Measurements from ENCODE around the gene CRIM1. TPM values are rescaled to one million over a fixed set of nuclear protein-coding genes. Genes with fewer than 3 reads are reported as not detected.

CRIM1 gene
- total RNA-seq, 1 experiment from 2014 or later: 24.1 TPM

GRCh38 chr2:36356298-36356989 lies 866 bp downstream of the CRIM1 start (continued):
- 0 out of 2 replicates have a peak, but pooled peaks have one; percentile 43 for TF ChIP-seq USF1 (CRISPR knock-in tag; IDR thresholded peaks at IDR 0.05)
- peak; percentile 38; the same call in 1 of the 2 replicates for TF ChIP-seq ZNF219 (CRISPR knock-in tag; IDR thresholded peaks at IDR 0.05; ENCODE audit: borderline replicate concordance)
- no peak for TF ChIP-seq PRRX2 (CRISPR knock-in tag; IDR thresholded peaks at IDR 0.05)
- TF ChIP-seq GTF2I (CRISPR knock-in tag; conservative IDR thresholded peaks at IDR 0.05): no peak
- TF ChIP-seq SOX15 (CRISPR knock-in tag; IDR thresholded peaks at IDR 0.05): no peak
- TF ChIP-seq ZNF138 (CRISPR knock-in tag; conservative IDR thresholded peaks at IDR 0.05): peak; percentile 23; the same call in 1 of the 2 replicates
- TF ChIP-seq NR2C2 (CRISPR knock-in tag; IDR thresholded peaks at IDR 0.05): no peak
- TF ChIP-seq, protein P1, sequence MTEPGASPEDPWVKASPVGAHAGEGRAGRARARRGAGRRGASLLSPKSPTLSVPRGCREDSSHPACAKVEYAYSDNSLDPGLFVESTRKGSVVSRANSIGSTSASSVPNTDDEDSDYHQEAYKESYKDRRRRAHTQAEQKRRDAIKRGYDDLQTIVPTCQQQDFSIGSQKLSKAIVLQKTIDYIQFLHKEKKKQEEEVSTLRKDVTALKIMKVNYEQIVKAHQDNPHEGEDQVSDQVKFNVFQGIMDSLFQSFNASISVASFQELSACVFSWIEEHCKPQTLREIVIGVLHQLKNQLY (CRISPR knock-in tag; IDR thresholded peaks at IDR 0.05): no peak
- TF ChIP-seq NFATC4 (CRISPR knock-in tag; IDR thresholded peaks at IDR 0.05): no peak
- TF ChIP-seq ETV6 (CRISPR knock-in tag; IDR thresholded peaks at IDR 0.05): peak; percentile 9; the same call in 1 of the 2 replicates
- no peak for TF ChIP-seq FOXP4 (CRISPR knock-in tag; IDR thresholded peaks at IDR 0.05)
- no peak for TF ChIP-seq ELF4 (CRISPR knock-in tag; IDR thresholded peaks at IDR 0.05; ENCODE audit: low read depth)
- TF ChIP-seq, protein P2, sequence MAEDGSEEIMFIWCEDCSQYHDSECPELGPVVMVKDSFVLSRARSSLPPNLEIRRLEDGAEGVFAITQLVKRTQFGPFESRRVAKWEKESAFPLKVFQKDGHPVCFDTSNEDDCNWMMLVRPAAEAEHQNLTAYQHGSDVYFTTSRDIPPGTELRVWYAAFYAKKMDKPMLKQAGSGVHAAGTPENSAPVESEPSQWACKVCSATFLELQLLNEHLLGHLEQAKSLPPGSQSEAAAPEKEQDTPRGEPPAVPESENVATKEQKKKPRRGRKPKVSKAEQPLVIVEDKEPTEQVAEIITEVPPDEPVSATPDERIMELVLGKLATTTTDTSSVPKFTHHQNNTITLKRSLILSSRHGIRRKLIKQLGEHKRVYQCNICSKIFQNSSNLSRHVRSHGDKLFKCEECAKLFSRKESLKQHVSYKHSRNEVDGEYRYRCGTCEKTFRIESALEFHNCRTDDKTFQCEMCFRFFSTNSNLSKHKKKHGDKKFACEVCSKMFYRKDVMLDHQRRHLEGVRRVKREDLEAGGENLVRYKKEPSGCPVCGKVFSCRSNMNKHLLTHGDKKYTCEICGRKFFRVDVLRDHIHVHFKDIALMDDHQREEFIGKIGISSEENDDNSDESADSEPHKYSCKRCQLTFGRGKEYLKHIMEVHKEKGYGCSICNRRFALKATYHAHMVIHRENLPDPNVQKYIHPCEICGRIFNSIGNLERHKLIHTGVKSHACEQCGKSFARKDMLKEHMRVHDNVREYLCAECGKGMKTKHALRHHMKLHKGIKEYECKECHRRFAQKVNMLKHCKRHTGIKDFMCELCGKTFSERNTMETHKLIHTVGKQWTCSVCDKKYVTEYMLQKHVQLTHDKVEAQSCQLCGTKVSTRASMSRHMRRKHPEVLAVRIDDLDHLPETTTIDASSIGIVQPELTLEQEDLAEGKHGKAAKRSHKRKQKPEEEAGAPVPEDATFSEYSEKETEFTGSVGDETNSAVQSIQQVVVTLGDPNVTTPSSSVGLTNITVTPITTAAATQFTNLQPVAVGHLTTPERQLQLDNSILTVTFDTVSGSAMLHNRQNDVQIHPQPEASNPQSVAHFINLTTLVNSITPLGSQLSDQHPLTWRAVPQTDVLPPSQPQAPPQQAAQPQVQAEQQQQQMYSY (CRISPR knock-in tag; IDR thresholded peaks at IDR 0.05): 0 out of 2 replicates have a peak, but pooled peaks have one; percentile 7

DNA sequence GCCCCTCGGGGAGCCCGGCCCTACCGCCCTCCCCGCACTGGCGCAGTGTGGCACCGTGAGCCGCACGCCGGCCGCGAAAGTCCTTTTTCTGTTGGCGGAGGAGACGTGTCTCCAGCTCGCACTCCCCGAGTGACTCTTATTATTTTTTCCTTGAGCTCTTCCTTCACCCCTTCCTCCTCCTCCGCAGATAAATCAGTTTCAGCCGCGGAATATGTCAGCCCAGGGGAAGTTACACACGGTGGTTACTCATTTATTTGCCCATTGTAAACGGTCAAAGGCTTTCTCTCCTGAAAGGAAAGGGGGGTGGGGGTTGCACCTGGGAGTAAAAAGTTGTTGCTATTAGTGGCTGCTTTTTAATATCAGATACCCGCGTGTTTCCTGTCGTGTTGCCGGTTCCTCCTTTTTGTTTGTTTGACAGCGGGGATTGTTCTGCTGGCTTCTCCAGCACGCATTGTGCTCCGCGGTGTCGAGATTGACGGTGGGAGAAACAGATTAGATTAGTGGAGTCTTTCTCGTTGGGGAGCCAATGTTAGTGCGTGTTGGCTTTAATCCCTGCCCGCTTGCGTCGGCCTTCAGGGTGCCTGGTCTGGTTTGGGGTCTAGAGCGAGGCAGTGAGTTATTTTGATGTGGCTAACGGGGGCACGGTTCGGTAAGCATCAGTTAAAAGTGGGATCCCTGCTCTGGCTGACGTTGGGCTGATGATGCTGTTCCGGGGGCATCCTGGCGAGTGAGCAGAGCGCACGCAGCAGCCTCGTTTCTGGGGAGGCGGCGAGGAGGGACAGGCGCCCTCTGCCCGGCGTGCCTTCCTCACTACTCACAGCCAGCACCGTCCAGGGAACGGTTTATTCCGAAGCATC lies 1.6 kb downstream of the CRIM1 start:
- CTCF ChIA-PET: interaction anchor here (0.8 to 7.1 kb wide), 8 partner anchors 9 to 132 kb away, joined by 3 to 62 read pairs (median 4); no protein-coding TSS in a partner anchor
- ATAC-seq (peak; percentile 40), DNase-seq (ENCODE audit: low spot score) (peak; percentile 55)
- H3K27ac Mint-ChIP-seq: peak overlapping the region; percentile 67
- POLR2A ChIA-PET: interaction anchor here (0.9 to 1.1 kb wide), 2 partner anchors 103 to 150 kb away, joined by 3 to 4 read pairs; no protein-coding TSS in a partner anchor
- H3K4me3 Mint-ChIP-seq: peak overlapping the region; percentile 98
- no peaks in the 10 kb centered on the region for H3K9me3 Mint-ChIP-seq
- H3K4me1 Mint-ChIP-seq: peaks cover 74% of the 10 kb centered on the region
- H3K27me3 Mint-ChIP-seq (ENCODE audit: low read depth): peaks cover 19% of the 10 kb centered on the region
- H3K36me3 Mint-ChIP-seq: no peaks in the 10 kb centered on the region
- 0 out of 2 replicates have a peak, but pooled peaks have one; percentile 43 for TF ChIP-seq NFE2L1 (CRISPR knock-in tag; IDR thresholded peaks at IDR 0.05)
- TF ChIP-seq HMGA2 (CRISPR knock-in tag; IDR thresholded peaks at IDR 0.05): no peak
- TF ChIP-seq FOXJ3 (CRISPR knock-in tag; IDR thresholded peaks at IDR 0.05; ENCODE audit: borderline replicate concordance): no peak
- TF ChIP-seq CDX4 (CRISPR knock-in tag; IDR thresholded peaks at IDR 0.05; ENCODE audit: borderline replicate concordance): no peak
- no peak for TF ChIP-seq E2F4 (CRISPR knock-in tag; IDR thresholded peaks at IDR 0.05; ENCODE audit: borderline replicate concordance, low read depth)
- peak; percentile 38; the same call in 1 of the 2 replicates for TF ChIP-seq ZNF138 (CRISPR knock-in tag; conservative IDR thresholded peaks at IDR 0.05)
- TF ChIP-seq, protein P3, sequence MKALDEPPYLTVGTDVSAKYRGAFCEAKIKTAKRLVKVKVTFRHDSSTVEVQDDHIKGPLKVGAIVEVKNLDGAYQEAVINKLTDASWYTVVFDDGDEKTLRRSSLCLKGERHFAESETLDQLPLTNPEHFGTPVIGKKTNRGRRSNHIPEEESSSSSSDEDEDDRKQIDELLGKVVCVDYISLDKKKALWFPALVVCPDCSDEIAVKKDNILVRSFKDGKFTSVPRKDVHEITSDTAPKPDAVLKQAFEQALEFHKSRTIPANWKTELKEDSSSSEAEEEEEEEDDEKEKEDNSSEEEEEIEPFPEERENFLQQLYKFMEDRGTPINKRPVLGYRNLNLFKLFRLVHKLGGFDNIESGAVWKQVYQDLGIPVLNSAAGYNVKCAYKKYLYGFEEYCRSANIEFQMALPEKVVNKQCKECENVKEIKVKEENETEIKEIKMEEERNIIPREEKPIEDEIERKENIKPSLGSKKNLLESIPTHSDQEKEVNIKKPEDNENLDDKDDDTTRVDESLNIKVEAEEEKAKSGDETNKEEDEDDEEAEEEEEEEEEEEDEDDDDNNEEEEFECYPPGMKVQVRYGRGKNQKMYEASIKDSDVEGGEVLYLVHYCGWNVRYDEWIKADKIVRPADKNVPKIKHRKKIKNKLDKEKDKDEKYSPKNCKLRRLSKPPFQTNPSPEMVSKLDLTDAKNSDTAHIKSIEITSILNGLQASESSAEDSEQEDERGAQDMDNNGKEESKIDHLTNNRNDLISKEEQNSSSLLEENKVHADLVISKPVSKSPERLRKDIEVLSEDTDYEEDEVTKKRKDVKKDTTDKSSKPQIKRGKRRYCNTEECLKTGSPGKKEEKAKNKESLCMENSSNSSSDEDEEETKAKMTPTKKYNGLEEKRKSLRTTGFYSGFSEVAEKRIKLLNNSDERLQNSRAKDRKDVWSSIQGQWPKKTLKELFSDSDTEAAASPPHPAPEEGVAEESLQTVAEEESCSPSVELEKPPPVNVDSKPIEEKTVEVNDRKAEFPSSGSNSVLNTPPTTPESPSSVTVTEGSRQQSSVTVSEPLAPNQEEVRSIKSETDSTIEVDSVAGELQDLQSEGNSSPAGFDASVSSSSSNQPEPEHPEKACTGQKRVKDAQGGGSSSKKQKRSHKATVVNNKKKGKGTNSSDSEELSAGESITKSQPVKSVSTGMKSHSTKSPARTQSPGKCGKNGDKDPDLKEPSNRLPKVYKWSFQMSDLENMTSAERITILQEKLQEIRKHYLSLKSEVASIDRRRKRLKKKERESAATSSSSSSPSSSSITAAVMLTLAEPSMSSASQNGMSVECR (CRISPR knock-in tag; IDR thresholded peaks at IDR 0.05; ENCODE audit: borderline replicate concordance): 0 out of 2 replicates have a peak, but pooled peaks have one; percentile 15
- TF ChIP-seq FOXP1 (CRISPR knock-in tag; IDR thresholded peaks at IDR 0.05; ENCODE audit: borderline replicate concordance): peak; percentile 47; the same call in 1 of the 2 replicates
